Thymus (tissue), 11 donors: Measurements from ENCODE around the gene OSBPL1A. TPM values are rescaled to one million over a fixed set of nuclear protein-coding genes. Genes with fewer than 3 reads are reported as not detected.

Experiments
- DNase-seq, 9 donors: peaks; one replicate each; pipeline ENCODE4 v3.0.0-alpha.2; 2013; ENCODE audit warnings: low spot score in 9 of 9, low read depth in 6 of 9, missing footprints in 1 of 9
- H3K27ac ChIP-seq, 2 donors: one replicate each; pipeline ENCODE4 v1.5.1; 2013; ENCODE audit warnings: control low read depth in 1 of 2, low read depth in 1 of 2, low read length in 1 of 2, mild to moderate bottlenecking in 1 of 2, moderate library complexity in 1 of 2
- H3K27me3 ChIP-seq, 2 donors: one replicate each; pipeline ENCODE4 v1.5.1; 2013; ENCODE audit warnings: low read length in 1 of 2; ENCODE audit not compliant: control insufficient read depth in 2 of 2, insufficient read depth in 1 of 2
- H3K36me3 ChIP-seq, 2 donors: one replicate each; pipeline ENCODE4 v1.5.1; 2013; ENCODE audit warnings: low read length in 1 of 2, mild to moderate bottlenecking in 1 of 2, moderate library complexity in 1 of 2; ENCODE audit not compliant: control insufficient read depth in 2 of 2, insufficient read depth in 2 of 2
- H3K4me1 ChIP-seq, 2 donors: one replicate each; pipeline ENCODE4 v1.5.1; 2013; ENCODE audit warnings: low read length in 2 of 2; ENCODE audit not compliant: control insufficient read depth in 2 of 2, insufficient read depth in 2 of 2
- H3K4me3 ChIP-seq, 2 donors: one replicate each; pipeline ENCODE4 v1.5.1; 2013; ENCODE audit warnings: low read length in 2 of 2, control low read depth in 1 of 2, mild to moderate bottlenecking in 1 of 2
- H3K9me3 ChIP-seq, 2 donors: one replicate each; pipeline ENCODE4 v1.5.1; 2013; ENCODE audit warnings: low read length in 1 of 2, mild to moderate bottlenecking in 1 of 2; ENCODE audit not compliant: control insufficient read depth in 2 of 2, insufficient read depth in 1 of 2
- WGBS: extraction: QIAGEN DNeasy Blood & Tissue Kit; methylation state at CpG from one replicate; pipeline ENCODE4 v1.1.7; 2013; 5-methylcytosine and 5-hydroxymethylcytosine counted together
- polyA plus RNA-seq: library from polyadenylated mRNA; stranded (reverse); fragments of 200-250 nt; gene quantifications from one replicate; pipeline ENCODE4 v1.2.3, GENCODE V29; 2013
- total RNA-seq: library from RNA; stranded (reverse); fragments of 120-200 nt; gene quantifications from one replicate; pipeline ENCODE4 v1.2.4, GENCODE V29; 2013
- donor health status: healthy.

OSBPL1A gene
- total and polyA plus RNA-seq, 2 donors: 10.7 to 21.0 TPM

DNA sequence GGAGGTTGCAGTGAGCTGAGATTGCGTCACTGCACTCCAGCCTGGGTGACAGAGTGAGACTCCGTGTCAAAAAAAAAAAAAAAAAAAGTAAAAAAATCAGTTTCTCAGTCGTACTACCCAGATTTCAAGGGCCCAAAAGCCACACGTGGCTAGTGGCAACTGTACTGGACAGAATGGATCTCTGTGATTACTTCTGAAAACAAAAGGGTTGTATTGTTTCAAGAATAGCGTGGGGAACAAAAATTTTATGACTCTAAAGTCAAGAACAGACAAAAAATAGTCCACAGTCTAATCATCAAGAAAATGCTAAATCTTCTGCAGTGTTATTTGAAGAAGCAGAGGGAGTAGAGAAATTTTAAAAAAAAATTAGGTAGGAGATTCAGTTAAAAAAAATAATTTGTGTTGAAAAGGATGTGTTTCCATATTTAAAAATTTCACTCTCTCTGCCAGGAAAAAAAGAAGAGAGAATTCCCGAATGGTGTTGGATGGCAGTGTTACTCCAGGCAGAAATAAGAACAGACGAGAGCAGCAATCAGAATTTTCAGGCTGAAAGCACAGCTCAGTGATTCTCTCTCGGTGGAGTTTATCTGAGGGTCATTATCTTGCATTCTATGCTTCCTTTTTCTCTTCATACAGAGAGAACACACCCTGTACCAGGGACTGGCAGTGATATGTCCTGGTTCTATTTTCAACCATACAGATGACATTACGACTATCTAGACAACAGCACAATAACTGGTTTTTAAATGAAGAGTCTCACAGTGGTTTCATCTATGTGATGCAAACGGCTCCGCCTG lies 196.9 kb downstream of the OSBPL1A start:
- no peak for DNase-seq
- H3K27me3 ChIP-seq: no peaks in the 10 kb centered on the region
- no peaks in the 10 kb centered on the region for H3K4me1 ChIP-seq
- WGBS: 95% methylated on average over 11 of the region's 11 CpGs
- H3K9me3 ChIP-seq: no peaks in the 10 kb centered on the region
- no peak overlapping the region for H3K4me3 ChIP-seq
- no peak overlapping the region for H3K27ac ChIP-seq
- no peaks in the 10 kb centered on the region for H3K36me3 ChIP-seq

DNA sequence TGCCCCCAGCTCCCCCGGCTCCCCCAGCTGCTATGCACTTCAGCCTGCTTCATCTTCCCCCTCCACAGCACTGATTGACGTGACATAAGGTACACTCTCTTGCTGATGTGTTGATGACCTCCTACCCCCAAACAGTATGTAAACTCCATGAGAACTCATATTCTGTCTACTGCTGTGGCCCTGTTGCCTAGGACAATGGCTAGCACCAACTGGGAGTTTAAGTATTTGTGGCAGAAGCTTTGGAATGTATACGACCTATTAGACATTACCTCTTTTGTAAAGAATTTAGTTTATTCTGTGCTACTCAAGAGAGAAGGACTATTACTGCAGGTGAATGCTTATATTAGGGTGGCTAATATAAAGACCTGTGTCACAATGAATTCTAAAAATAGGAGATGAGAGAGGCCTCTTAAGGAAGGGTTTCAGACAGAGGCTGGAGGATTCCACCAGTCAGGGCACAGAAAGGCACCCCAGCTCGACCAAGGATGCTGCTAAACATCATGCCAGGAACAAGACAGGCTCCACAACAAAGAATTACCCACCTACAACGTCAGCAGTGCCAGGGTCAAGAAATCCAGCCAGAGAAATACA lies 198.2 kb downstream of the OSBPL1A start:
- no peaks in the 10 kb centered on the region for H3K27me3 ChIP-seq
- no peak overlapping the region for H3K27ac ChIP-seq
- H3K36me3 ChIP-seq: no peaks in the 10 kb centered on the region
- 96% methylated on average over 5 of the region's 5 CpGs for WGBS
- no peaks in the 10 kb centered on the region for H3K9me3 ChIP-seq
- H3K4me3 ChIP-seq: no peak overlapping the region
- no peaks in the 10 kb centered on the region for H3K4me1 ChIP-seq
- DNase-seq: no peak

DNA sequence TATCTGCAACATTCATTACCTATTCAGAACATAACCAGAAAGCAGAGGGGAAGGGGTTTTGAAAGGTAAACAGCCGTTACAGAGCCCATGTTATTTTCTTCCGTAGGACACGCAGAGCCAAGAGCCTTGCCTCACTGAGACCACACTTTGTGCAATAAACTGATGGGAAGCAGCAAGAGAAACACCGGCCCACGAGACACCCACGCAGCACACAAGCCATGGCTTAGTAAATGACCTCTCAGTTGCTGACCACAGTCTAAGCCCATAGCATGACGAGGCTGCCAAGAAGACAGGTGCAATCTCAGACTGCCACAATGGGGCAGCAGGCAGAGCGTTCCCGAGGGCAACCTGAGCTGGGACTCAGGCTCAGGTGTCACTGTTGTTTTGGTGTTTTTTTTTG lies 199.2 kb downstream of the OSBPL1A start:
- DNase-seq: no peak
- Histone ChIP-seq H3K36me3 (no peaks in the 10 kb centered on the region), H3K27ac (no peak overlapping the region), H3K4me3 (no peak overlapping the region), H3K4me1 (no peaks in the 10 kb centered on the region), H3K9me3 (no peaks in the 10 kb centered on the region), H3K27me3 (no peaks in the 10 kb centered on the region)
- 96% methylated on average over 9 of the region's 9 CpGs for WGBS

DNA sequence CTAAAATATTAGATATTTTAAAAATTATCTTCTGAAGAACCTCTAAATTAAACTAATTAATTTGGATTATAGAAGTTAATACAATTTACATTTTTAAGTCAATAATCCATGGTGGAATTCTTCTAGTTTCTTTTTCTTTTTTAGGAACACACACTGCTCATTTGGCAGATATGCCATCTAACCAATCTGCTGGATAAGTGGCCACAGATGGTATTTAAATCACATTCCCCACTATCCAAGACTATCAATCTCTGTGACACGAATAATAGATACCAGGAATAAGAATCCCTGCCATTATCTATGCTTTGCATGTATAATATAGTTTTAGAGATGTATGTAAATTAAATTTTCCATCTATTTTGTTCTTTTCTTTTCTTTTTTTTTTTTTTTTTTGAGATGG lies 200.2 kb downstream of the OSBPL1A start:
- no peaks in the 10 kb centered on the region for H3K4me1 ChIP-seq
- H3K9me3 ChIP-seq: no peaks in the 10 kb centered on the region
- DNase-seq: no peak
- H3K36me3 ChIP-seq: no peaks in the 10 kb centered on the region
- H3K27me3 ChIP-seq: no peaks in the 10 kb centered on the region
- H3K4me3 ChIP-seq: no peak overlapping the region
- WGBS: 100% methylated on average over 1 of the region's 1 CpG
- no peak overlapping the region for H3K27ac ChIP-seq

- no peaks in the 10 kb centered on the region for H3K36me3 ChIP-seq
- H3K4me1 ChIP-seq: no peaks in the 10 kb centered on the region
- WGBS: 98% methylated on average over 4 of the region's 4 CpGs
- H3K27ac ChIP-seq: no peak overlapping the region
- no peaks in the 10 kb centered on the region for H3K9me3 ChIP-seq
- no peak overlapping the region for H3K4me3 ChIP-seq
- H3K27me3 ChIP-seq: no peaks in the 10 kb centered on the region
- DNase-seq: no peak
Measured at GRCh38 chr18:24196764-24197163, 200.9 kb downstream of the OSBPL1A start.

- Histone ChIP-seq H3K9me3 (no peaks in the 10 kb centered on the region), H3K4me3 (no peak overlapping the region)
- DNase-seq: no peak
Measured at GRCh38 chr18:24195296-24196053, 202.1 kb downstream of the OSBPL1A start.

GRCh38 chr18:24190590-24190989 lies 207.0 kb downstream of the OSBPL1A start:
- no peak overlapping the region for H3K27ac ChIP-seq
- no peak overlapping the region for H3K4me3 ChIP-seq
- no peaks in the 10 kb centered on the region for H3K27me3 ChIP-seq
- H3K36me3 ChIP-seq: no peaks in the 10 kb centered on the region
- 97% methylated on average over 2 of the region's 2 CpGs for WGBS
- H3K9me3 ChIP-seq: no peaks in the 10 kb centered on the region
- no peaks in the 10 kb centered on the region for H3K4me1 ChIP-seq
- DNase-seq: no peak

More at GRCh38 chr18:24195296-24196053, 202.1 kb downstream of the OSBPL1A start:
- Histone ChIP-seq H3K36me3 (no peaks in the 10 kb centered on the region), H3K27me3 (no peaks in the 10 kb centered on the region), H3K27ac (no peak overlapping the region), H3K4me1 (no peaks in the 10 kb centered on the region)
- WGBS: 97% methylated on average over 9 of the region's 9 CpGs

- Histone ChIP-seq H3K27me3 (no peaks in the 10 kb centered on the region), H3K4me3 (no peak overlapping the region), H3K27ac (no peak overlapping the region), H3K36me3 (no peaks in the 10 kb centered on the region), H3K4me1 (no peaks in the 10 kb centered on the region), H3K9me3 (no peaks in the 10 kb centered on the region)
- no peak for DNase-seq
- 97% methylated on average over 15 of the region's 15 CpGs for WGBS
Measured at GRCh38 chr18:24189664-24190346, 207.8 kb downstream of the OSBPL1A start.
